ENCODE measurements around the gene MYO16. TPM values are rescaled to one million over a fixed set of nuclear protein-coding genes. Genes with fewer than 3 reads are reported as not detected.

The MYO16 gene
- total RNA-seq, 3 donors from 2014 or later, result 0.15 to 0.48 (median 0.33) TPM

- H3K36me3 ChIP-seq, result no peaks in the 10 kb centered on the region
- TF ChIP-seq POLR2A (IDR thresholded peaks at IDR 0.05) (no peak), CTCF (IDR thresholded peaks at IDR 0.05) (no peak), POLR2AphosphoS5 (IDR thresholded peaks at IDR 0.05) (no peak)
- no peaks in the 10 kb centered on the region for H3K27me3 ChIP-seq
- no peak overlapping the region for H3K4me3 ChIP-seq
- no peak overlapping the region for H3K27ac ChIP-seq
- no peak for DNase-seq (ENCODE audit: low spot score in 2 of 2)
- intact Hi-C loops (cut with DNase I; ENCODE audit: low total_unique reads), result no loop called here
- H3K4me1 ChIP-seq, result no peaks in the 10 kb centered on the region
- peaks cover 0 to 1% of the 10 kb centered on the region in 2 donors for H3K9me3 ChIP-seq
Observed at GRCh38 chr13:109253316-109253715, 623.9 kb downstream of the MYO16 start.

GRCh38 chr13:109254274-109254673, 624.9 kb downstream of the MYO16 start:
- Histone ChIP-seq H3K27ac (no peak overlapping the region), H3K4me3 (no peak overlapping the region), H3K27me3 (no peaks in the 10 kb centered on the region), H3K36me3 (no peaks in the 10 kb centered on the region), H3K9me3 (no peaks in the 10 kb centered on the region), H3K4me1 (no peaks in the 10 kb centered on the region)
- intact Hi-C loops (cut with DNase I; ENCODE audit: low total_unique reads), result no loop called here
- no peak for TF ChIP-seq POLR2A (IDR thresholded peaks at IDR 0.05)
- TF ChIP-seq POLR2AphosphoS5 (IDR thresholded peaks at IDR 0.05), result no peak
- TF ChIP-seq CTCF (IDR thresholded peaks at IDR 0.05), result no peak
- no peak for DNase-seq (ENCODE audit: low spot score in 2 of 2)

GRCh38 chr13:109255141-109255856, 625.9 kb downstream of the MYO16 start:
- H3K4me3 ChIP-seq, result no peak overlapping the region
- no peaks in the 10 kb centered on the region for H3K4me1 ChIP-seq
- no peak for DNase-seq (ENCODE audit: low spot score in 2 of 2)
- TF ChIP-seq CTCF (IDR thresholded peaks at IDR 0.05) (no peak), POLR2AphosphoS5 (IDR thresholded peaks at IDR 0.05) (no peak)
- H3K9me3 ChIP-seq, result no peaks in the 10 kb centered on the region
- intact Hi-C loops (cut with DNase I; ENCODE audit: low total_unique reads), result no loop called here
- H3K36me3 ChIP-seq, result no peaks in the 10 kb centered on the region
- H3K27me3 ChIP-seq, result no peaks in the 10 kb centered on the region
- peak overlapping the region; percentile 14 to 41 for H3K27ac ChIP-seq

- Histone ChIP-seq H3K4me1 (no peaks in the 10 kb centered on the region), H3K4me3 (no peak overlapping the region), H3K9me3 (no peaks in the 10 kb centered on the region), H3K27me3 (no peaks in the 10 kb centered on the region), H3K27ac (peak overlapping the region; percentile 41 to 48), H3K36me3 (no peaks in the 10 kb centered on the region)
- peak; percentile 48 to 83 (median 81) for TF ChIP-seq POLR2AphosphoS5 (IDR thresholded peaks at IDR 0.05)
- TF ChIP-seq CTCF (IDR thresholded peaks at IDR 0.05), result no peak
- intact Hi-C loops (cut with DNase I; ENCODE audit: low total_unique reads), result no loop called here
- DNase-seq (ENCODE audit: low spot score in 2 of 2), result peak in 1 of 2 donors; percentile 83
Observed at GRCh38 chr13:109256866-109257760, 627.7 kb downstream of the MYO16 start.

Measured in breast epithelium (tissue), 4 donors.